GM12875 (cell line): ENCODE results near the gene SEMA6A.
"Not testable (repeated sequence)": the region's sequence is repeated elsewhere in the genome, so short reads cannot be mapped to it uniquely, and the experiment has no call there.

Experiments used
- H3K4me3 ChIP-seq: one replicate; pipeline ENCODE4 v1.5.1; 2011; ENCODE audit warnings: low read depth, low read length, control low read depth
- CTCF ChIP-seq: IDR thresholded peaks from 2 replicates; pipeline ENCODE4 v1.5.1; 2011; ENCODE audit warnings: low read depth, mild to moderate bottlenecking, control low read depth, inconsistent platforms, low read length, moderate library complexity, borderline replicate concordance; ENCODE audit not compliant: insufficient read depth

The SEMA6A gene

GRCh38 chr5:116524051-116524904, 50.3 kb downstream of the SEMA6A start:
- no peak for TF ChIP-seq CTCF
- no peak overlapping the region for H3K4me3 ChIP-seq

- H3K4me3 ChIP-seq, result not testable (repeated sequence)
Observed at GRCh38 chr5:116523182-116523581, 51.4 kb downstream of the SEMA6A start.

GRCh38 chr5:116522356-116523136, 52.1 kb downstream of the SEMA6A start:
- TF ChIP-seq CTCF, result no peak

GRCh38 chr5:116521173-116521872, 53.3 kb downstream of the SEMA6A start:
- TF ChIP-seq CTCF, result no peak

More at GRCh38 chr5:116522356-116523136, 52.1 kb downstream of the SEMA6A start:
- no peak overlapping the region for H3K4me3 ChIP-seq

GRCh38 chr5:116520771-116521170, 53.9 kb downstream of the SEMA6A start:
- TF ChIP-seq CTCF, result no peak
- no peak overlapping the region for H3K4me3 ChIP-seq

More at GRCh38 chr5:116521173-116521872, 53.3 kb downstream of the SEMA6A start:
- H3K4me3 ChIP-seq, result no peak overlapping the region

- TF ChIP-seq CTCF, result no peak
Observed at GRCh38 chr5:116518423-116518822, 56.2 kb downstream of the SEMA6A start.

GRCh38 chr5:116517488-116517887, 57.1 kb downstream of the SEMA6A start:
- no peak for TF ChIP-seq CTCF
- H3K4me3 ChIP-seq, result no peak overlapping the region

More at GRCh38 chr5:116518423-116518822, 56.2 kb downstream of the SEMA6A start:
- no peak overlapping the region for H3K4me3 ChIP-seq
